H1 (cell line): ENCODE results near the gene ULK1. TPM values are rescaled to one million over a fixed set of nuclear protein-coding genes. Genes with fewer than 3 reads are reported as not detected.

Experiments used
- CBX8 ChIP-seq: fragments of 300-800, 300-1000 bp; sonication (generic); IDR thresholded peaks from 2 replicates; pipeline ENCODE4 v1.7.1; 2016; ENCODE audit warnings: low read depth, low read length, borderline replicate concordance
- CHD7 ChIP-seq: fragments of 300-600 bp; sonication (generic); IDR thresholded peaks from 2 replicates; pipeline ENCODE4 v1.7.1; 2012; ENCODE audit warnings: low read length, moderate library complexity, mild to moderate bottlenecking, inconsistent platforms; ENCODE audit not compliant: insufficient replicate concordance
- CREB1 ChIP-seq: IDR thresholded peaks from 2 replicates; pipeline ENCODE4 v1.6.1; 2012; ENCODE audit warnings: inconsistent platforms
- HDAC6 ChIP-seq: IDR thresholded peaks from one replicate; pipeline ENCODE4 v1.7.1; 2012; ENCODE audit warnings: low read depth, mild to moderate bottlenecking, inconsistent platforms, low read length, moderate library complexity
- JUND ChIP-seq: IDR thresholded peaks from 2 replicates; pipeline ENCODE4 v1.6.1; 2011; ENCODE audit warnings: mild to moderate bottlenecking, improper control_type of control experiment, low read length
- KDM5A ChIP-seq: fragments of 200-600 bp; IDR thresholded peaks from 2 replicates; pipeline ENCODE4 v1.7.1; 2012; ENCODE audit warnings: mild to moderate bottlenecking, low read length, inconsistent platforms, mixed read lengths
- MAX ChIP-seq: IDR thresholded peaks from 2 replicates; pipeline ENCODE4 v1.6.1; 2012; ENCODE audit warnings: inconsistent platforms
- SIRT6 ChIP-seq: IDR thresholded peaks from one replicate; pipeline ENCODE4 v1.7.1; 2012; ENCODE audit warnings: low read length, inconsistent platforms
- SP4 ChIP-seq: IDR thresholded peaks from 2 replicates; pipeline ENCODE4 v1.6.1; 2012; ENCODE audit warnings: low read length, inconsistent platforms
- USF2 ChIP-seq: IDR thresholded peaks from 2 replicates; pipeline ENCODE4 v1.6.1; 2011; ENCODE audit warnings: low read length, improper control_type of control experiment
- polyA plus RNA-seq, 7 experiments: library from polyadenylated mRNA; depleted of rRNA in 3 of 7; stranded (reverse) in 5 of 7; unstranded in 2 of 7; fragments of >200 nt in 5 of 7; fragments of 200-250 nt in 2 of 7; gene quantifications; 1 replicate in 5 of 7; 2 replicates in 1 of 7; 4 replicates in 1 of 7; pipeline versions ENCODE4 v1.2.1 to v1.2.3, GENCODE V29; 2011 to 2013; ENCODE audit warnings: missing spikeins in 2 of 7, mixed read lengths in 2 of 7
- total RNA-seq: library from RNA; stranded (reverse); fragmentation: NEBNext Ultra II Directional; extraction: Animal tissue kit (Norgen Biotek cat#: 25700); gene quantifications from 2 replicates; pipeline ENCODE4 v1.2.1, GENCODE V29; 2021

Gene ULK1
- total and polyA plus RNA-seq, 2 of the 8 experiments (the other 6 are each of a cell fraction or from before 2014, with no cell fraction given): 13.0 to 44.1 TPM

GRCh38 chr12:131882804-131883520 is 11.5 kb upstream of the ULK1 start (continued):
- TF ChIP-seq CHD7 (no peak), JUND (no peak), SIRT6 (no peak), USF2 (no peak), SP4 (no peak), CBX8 (no peak), MAX (no peak), HDAC6 (no peak), CREB1 (no peak), KDM5A (no peak)
